Measurements from ENCODE around the gene CIB4.

- TF ChIP-seq CSRNP3 (CRISPR knock-in tag; IDR thresholded peaks at IDR 0.05) = no peak
- TF ChIP-seq PATZ1 (CRISPR knock-in tag; IDR thresholded peaks at IDR 0.05; ENCODE audit: borderline replicate concordance) = no peak
- TF ChIP-seq CREB5 (CRISPR knock-in tag; IDR thresholded peaks at IDR 0.05; ENCODE audit: low read depth) = no peak
- no peak for TF ChIP-seq POU6F1 (CRISPR knock-in tag; IDR thresholded peaks at IDR 0.05; ENCODE audit: borderline replicate concordance, low read depth)
Measured at GRCh38 chr2:26621469-26622199, 19.5 kb downstream of the CIB4 start.

All from SK-N-SH treated with all-trans-retinoic acid at 6 μM for 48 hours (cell line).